GM18909 (cell line): ENCODE measurements around the gene FBRSL1.
"Not testable (repeated sequence)": the region's sequence is repeated elsewhere in the genome, so short reads cannot be mapped to it uniquely, and the experiment has no call there.

Experiments used
- ATAC-seq: cut with Tn5 transposase; IDR thresholded peaks from one replicate; pipeline ENCODE4 v1.9.1; 2021; ENCODE audit warnings: mild to moderate bottlenecking; ENCODE audit not compliant: unreplicated experiment, poor library complexity

FBRSL1 gene

DNA sequence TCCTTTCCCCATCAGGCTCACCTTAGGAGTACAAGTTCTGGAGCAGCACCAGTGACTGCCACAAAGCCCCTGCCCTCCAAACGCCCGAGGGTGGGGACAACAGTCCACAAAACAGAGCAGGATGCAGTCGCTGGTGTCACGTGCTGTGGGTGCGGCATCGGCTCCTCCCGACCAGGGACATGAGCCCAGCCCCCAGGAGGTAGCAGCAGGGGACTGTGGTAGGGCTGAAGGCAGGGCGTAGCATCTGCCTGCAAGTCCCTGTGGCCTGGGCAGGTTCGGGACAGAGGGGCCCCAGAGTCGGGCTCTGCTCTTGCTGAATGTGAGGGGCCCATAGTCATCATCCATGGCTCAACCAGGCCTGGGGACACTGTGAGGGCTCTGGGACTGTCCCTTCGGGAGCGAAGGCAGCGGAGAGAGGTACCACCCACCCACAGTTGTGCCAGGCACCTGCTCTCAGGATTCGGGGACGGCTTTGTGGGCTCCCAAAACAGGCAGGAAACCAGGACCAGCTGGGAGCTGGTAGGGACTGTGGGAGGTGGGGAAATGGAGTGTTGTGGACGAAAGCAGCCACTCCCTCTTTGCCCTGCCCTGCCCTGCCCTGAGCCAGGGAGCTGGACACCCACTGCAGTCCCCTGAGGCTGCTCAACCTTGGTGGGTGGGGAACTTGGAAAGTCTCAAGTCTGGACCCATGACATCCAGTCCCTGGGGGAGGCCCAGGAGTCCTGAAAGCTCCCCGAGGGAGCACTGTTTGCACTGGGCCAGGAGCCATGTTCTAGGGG lies 30.7 kb downstream of the FBRSL1 start:
- ATAC-seq, result no peak

DNA sequence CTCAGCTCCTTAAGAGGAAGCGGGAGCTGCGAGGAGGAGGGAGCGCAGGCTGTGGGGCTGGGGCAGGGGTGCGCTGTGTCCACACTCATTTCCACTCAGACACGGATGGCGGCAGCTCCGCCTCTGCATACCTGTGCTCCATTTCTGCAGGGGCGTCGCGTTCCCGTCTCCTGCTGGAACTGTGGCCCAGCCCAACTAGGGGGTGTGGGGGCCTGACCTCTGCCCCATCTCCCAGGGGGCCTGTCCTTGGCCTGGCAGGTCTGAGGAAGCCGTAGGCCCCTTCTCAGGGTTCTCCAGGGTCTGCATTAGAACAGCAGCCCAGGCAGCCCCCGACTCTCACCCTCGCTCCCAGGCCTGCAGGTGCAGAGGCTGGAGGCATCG lies 31.2 kb downstream of the FBRSL1 start:
- ATAC-seq, result no peak

DNA sequence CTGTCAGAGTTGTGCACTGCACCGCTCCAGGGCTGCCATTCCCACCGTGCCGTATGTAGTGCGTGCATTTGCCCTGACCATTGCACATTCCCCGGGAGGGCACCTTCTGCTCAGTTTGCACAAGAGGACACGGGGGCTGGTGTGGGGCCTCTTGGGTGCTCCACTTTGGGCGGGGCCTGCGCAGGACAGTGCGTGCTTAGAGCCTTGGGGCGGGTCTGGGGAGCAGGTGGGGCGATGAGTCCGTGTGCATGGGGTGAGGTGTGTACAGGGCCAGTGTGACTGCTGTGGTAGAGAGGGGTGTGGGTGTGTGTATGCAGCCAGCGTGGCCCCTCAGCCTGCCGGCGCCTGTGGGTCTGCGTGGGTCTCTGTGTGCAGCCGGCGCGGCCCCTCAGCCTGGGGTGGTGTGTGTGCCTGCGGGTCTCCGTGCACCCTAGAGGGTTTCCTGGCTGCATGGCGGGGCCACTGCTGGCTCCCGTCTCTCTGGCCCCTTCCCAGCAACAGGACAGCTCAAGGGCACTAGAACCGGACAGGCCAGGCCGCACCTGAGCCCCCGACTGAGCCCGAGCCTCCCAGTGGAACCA lies 31.9 kb downstream of the FBRSL1 start:
- no peak for ATAC-seq

DNA sequence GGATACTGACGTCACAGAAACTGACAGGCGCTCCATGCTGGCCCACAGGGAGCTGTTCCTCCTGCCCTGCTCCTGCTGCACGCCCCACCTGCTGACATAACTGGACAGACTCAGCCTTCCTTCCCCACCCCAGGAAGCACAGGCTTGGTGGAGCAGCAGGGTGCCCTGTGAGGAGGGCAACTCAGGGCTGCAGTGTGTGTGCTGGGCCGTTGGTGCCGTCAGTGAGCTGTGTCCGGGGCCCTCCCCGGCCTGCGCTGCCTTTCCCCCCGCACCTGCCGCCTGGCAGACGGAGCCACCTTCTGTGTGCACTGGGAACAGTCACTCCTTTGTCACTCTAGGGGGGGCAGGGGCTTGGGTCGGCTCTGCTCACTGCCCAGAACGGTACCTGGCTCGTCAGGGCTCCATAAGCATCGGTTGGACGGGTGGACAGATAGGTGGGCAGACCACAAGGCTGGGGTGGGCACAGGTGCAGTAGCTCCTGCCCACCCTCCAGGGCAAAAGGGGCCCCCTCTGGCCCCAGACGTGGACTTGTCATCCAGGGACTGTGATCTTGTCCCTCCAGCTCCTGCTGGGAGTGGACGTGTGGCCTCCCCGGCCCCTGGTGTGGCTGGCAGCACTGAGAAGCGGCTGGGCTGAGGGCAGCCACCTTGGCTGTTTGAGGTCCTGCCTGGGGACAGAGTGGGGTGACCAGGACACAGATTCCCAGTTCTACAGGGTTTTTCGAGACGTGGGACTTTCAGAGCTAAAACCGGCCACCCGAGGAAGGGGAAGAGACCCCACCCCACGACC lies 32.8 kb downstream of the FBRSL1 start:
- ATAC-seq, result no peak

DNA sequence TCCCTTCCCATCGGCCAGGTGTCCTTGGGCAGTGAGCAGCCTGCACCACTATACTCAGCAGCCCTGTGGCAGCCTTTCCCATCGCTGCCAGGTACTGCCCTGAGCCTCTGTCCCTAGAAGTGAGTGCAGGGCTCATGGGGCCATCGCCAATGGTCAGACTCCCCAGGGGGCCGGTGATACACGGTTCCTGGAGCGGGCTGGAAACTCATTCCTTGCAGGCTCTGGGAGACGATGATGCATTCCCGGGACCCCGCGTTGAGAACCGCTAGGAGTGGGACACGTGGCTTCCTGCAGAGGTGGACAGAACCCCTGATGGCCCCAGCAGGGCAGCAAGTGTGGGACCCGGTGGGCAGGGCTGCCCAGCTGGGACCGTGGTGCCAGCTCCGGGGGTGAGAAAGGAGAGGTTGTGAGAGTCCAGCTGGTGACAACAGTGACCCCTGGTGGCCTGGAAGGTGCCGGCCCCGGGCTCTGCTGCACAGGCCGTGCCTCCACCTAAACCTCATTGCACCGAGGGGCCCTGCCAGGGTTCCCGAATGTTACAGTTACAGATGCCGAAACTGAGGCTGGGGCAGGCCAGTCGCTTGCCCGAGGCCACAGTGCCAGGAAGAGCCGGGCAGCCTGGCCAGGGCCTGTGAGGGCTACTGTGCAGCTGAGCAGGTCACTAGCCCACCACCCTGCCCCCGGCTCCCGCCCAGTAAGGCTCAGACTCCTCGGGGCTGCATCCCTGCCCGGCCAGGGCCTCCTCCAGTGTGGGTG lies 33.8 kb downstream of the FBRSL1 start:
- peak; percentile 67 for ATAC-seq

DNA sequence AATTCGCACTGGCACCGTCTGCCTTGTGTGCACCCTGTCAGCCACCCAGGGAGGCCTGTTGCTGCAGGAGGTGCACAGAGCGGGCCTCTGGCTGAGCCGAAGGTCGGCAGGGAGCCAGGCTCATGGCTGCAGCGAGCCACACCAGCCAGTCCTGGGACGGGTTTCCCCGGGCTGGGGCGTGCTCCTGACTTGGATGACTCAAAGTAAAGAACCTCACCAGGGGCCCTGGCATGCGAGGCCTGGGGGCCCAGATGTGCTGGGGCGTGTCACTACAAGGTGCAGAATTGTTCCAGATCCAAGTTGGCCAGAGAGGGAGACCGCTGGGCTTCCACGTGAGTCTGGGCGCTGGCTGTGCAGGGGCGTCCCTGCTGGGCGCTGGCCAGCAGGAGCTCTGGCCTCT lies 34.5 kb downstream of the FBRSL1 start:
- ATAC-seq, result no peak

DNA sequence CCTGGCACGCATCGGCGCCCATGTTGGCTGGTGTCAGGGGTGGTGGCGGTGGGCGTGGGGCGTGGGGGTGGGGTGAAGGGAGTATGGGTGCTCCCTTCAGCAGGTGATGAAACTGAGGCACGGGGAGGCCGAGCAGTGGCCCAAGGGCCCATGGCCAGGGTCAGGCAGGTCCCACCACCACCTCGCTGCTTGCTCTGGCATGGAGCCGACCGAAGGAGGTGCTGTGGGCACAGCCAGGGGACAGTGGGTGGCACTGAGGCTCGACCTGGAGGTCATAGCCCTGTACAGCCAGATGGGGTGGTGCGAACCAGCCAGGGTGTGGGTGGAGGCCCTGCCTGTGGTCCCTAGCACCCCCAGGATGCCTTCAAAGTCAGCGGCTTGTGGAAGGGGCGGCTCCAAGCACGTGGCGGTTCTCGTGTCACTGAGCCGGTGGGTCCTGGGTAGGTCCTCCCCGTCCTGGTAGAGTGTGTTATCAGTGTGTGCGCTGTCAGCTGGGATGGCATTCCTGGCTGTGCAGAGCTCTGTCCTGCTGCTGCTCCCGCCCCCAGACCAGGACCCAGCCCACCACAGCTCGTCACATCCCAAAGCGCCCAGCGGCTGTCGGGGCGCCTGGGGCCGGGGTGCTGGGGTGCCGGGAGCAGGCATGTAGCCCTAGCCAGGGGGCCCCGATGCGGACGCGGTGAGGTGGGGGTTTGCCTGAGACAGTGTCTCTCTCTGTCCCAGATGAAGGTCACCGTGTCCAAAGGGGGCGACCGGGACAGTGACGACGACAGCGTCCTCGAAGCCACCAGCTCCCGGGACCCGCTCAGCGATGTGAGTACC lies 35.3 kb downstream of the FBRSL1 start:
- no peak for ATAC-seq

DNA sequence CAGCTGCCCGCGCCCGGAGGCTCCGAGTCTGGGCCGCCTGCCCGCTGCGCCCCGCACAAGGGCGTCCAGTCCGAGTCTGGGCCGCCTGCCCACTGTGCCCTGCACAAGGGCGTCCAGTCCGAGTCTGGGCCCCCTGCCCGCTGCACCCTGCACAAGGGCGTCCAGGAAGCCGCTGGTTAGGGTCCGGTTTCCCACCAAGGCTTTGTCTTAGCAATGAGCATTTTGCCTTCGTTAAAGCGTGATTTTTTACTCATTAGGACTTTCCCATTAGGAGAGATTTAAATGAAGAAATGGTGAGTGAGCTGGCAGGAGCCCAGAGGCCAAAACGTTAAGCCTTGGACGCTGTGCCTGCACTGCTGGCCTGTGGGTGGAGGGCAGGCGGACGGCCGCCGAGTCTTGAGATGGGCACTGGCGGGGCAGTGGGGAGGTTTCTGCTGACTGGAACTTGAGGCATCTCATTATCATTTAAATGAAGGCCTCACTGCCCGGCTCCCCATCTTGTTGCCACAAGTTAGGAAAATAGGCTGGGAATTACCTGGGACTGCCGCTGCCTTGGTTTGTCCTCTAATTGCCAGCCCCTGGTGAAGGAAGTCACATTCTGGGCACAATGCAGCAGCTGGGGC lies 36.0 kb downstream of the FBRSL1 start:
- ATAC-seq, result no peak

DNA sequence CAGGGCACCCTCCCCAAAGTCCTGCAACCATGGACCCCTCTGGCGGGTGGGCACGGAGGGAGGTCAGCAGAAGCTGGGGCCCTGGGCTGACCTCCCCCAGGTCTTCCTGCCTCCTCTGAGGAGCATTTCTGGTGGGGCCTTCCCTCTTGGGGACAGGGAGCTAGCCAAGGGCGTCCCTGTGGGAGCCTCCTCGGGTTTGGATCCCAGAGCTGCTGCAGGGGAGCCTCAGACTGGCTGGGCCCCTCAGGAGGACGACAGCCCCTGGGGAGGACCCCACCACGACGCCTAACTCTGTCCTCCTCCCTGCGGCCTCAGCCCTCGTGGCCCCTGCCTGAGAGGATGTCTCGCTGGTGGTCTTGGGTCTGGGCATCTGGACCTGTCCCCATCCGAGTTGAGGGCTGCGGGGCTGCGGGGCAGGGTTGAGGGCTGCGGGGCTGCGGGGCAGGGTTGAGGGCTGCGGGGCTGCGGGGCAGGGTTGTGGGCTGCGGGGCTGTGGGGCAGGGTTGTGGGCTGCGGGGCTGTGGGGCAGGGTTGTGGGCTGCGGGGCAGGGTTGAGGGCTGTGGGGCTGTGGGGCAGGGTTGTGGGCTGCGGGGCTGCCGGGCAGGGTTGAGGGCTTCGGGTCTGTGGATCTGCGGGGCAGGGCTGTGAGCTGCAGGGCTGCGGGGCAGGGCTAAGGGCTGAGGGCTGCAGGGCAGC lies 37.4 kb downstream of the FBRSL1 start:
- ATAC-seq, result no peak

DNA sequence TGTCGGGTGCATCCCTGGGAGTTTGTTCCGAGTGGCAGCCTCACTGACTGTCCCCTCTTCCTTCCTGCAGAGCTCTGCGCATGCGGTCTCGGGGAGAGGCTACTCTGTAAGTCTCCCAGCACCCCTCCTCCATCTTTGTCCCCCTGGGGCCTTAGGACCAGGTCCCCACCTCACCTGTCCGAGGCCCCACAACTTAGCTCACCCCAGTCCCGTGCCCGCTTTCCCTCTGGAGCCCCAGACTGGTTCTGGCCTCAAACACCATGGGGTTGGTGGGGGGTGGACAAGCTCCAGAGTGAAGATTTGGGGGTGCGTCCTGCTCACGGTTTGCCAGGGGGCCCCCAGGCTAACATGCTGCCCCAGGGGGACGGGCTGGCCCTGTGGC lies 37.9 kb downstream of the FBRSL1 start:
- ATAC-seq, result no peak

DNA sequence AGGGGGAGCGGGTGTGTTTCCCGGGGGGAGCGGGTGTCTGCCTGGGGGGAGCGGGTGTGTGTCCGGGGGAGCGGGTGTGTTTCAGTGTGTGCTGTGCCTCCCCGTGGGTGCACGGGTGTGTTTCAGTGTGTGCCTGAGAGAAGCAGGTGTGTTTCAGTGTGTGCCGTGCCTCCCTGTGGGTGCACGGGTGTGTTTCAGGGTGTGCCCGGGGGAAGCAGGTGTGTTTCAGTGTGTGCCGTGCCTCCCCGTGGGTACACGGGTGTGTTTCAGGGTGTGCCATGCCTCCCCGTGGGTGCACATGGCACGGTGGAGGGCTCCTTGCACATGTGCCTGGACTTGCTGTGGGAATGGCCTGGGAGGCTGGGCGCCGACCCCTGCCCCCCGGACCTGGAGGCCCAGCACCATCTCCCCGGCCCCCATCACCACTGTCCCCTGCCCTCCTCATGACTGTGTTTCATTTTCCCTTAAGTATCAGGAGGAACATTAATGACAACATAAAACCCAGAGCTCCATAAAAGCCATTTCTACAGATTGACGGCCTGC lies 38.7 kb downstream of the FBRSL1 start:
- ATAC-seq, result no peak

DNA sequence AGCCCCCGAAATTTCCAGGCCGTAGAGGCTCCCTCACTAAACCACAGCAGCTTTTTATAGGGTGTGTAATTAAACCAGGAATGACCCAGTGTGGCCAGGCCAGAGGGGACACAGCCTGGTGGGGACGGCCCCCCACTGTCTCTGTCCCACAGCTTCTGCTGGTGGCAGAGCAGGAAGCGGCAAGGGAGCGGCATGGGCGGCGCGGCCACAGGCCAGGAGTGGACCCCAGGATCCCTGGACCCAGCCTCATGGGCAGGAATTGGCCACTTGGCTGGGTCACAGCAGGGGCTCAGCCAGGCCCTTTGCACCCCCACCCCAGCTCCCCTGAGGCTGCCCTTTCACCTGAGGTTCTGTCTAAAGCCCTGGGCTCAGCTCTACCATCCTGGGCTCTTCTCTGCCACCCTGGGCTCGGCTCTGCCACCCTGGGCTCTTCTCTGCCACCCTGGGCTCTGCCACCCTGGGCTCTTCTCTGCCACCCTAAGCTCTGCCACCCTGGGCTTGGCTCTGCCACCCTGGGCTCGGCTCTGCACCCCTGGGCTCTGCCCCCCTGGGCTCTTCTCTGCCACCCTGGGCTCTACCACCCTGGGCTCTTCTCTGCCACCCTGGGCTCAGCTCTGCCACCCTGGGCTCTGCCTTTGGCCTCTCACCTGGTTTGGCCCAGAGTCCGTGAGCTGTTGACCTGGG lies 39.3 kb downstream of the FBRSL1 start:
- ATAC-seq, result no peak

DNA sequence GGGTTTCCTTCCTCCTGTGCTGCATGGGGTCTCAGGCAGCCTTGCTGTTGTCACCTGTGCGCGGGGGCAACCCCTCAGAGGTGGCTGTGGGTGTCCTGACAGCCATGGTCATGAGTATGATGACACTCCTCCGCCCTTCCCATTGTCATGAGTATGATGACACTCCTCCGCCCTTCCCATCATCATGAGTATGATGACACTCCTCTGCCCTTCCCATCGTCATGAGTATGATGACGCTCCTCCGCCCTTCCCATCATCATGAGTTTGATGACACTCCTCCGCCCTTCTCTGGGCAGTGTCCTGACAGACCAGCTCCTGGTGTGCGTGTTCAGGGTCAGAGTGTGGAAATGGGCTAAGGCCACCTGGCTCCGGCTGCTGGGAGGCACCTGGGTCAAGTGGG lies 40.0 kb downstream of the FBRSL1 start:
- ATAC-seq, result no peak

DNA sequence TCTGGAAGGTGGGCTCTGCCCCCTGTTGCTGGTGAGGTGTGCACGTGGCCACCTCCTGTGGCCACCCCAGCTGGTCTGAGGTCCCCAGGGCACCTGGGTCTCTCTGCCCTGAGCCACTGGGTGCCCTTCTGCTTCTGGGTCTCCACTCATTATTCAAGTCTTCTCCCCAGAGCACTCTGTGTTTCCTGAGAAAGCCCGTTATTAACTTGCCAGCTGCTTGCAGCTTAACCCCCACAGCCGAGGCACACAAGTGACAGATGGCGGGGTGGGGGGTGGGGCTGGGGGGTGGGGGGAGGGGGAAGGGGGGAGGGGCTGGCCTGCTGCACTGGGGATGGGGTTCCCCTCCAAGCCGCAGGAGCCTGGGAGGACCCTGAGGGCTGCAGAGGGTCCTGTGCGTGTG lies 40.5 kb downstream of the FBRSL1 start:
- ATAC-seq, result no peak

DNA sequence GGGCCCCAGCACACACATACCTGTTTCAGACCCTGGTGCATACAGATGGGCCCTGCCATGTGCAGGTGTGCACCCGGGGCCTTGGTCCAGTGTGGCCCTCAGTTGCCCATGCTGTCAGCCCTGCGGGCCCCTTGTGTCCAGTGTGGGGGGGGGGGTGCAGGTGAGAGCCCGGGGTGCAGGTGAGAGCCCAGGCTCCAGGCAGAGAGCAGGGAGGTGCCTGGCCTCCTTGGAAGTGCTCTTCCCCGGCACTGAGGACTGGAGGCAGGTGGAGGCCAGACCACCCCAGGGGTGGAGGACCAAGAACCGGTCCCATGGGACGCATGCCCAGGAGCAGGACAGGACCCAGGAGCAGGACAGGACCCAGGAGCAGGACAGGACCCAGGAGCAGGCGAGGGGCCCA lies 40.9 kb downstream of the FBRSL1 start:
- ATAC-seq, result no peak

DNA sequence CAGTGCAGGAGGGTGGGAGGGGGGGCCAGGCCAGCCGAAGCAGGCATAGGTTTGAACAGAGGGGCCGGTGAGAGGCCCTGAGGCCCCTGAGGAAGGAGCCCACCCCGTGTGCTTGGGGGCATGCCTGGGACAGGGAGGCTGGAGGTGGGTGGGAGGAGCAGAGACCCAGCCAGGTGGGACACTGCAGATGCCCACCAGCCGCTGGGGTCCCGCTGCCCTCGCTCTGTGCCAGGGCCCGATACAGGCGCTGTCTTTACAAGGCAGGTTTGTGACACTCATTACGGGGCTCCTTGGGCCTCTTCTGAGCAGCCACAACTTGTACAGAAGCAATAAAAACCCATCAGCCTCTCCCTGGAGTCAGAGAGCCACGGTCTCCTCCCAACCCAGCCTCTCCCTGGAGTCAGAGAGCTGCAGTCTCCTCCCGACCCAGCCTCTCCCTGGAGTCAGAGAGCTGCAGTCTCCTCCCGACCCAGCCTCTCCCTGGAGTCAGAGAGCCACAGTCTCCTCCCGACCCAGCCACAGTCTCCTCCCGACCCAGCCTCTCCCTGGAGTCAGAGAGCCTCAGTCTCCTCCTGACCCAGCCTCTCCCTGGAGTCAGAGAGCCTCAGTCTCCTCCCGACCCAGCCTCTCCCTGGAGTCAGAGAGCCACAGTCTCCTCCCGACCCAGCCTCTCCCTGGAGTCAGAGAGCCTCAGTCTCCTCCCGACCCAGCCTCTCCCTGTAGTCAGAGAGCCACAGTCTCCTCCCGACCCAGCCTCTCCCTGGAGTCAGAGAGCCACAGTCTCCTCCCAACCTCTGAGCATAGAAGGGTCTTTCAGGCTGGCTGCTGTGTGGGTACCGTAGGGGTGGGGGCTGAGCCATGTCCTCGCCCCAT lies 43.0 kb downstream of the FBRSL1 start:
- ATAC-seq, result not testable (repeated sequence)

DNA sequence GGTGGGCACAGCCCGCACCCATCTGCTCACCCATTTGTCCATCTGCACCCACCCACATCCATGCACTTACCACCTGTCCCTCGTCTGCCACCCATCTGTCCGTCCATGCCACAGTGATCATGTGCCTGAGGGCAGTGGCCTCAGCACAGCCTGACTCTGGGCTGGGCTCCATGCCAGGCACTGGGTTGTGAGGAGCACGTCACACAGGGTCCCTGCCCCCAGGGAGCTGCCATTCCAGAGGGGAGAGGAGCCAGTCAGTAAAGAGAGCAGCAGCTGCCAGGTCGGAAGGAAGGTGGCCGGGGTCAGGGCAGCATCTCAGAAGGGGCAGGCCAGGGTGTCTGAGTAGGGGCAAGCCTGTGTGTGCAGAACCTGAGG lies 43.6 kb downstream of the FBRSL1 start:
- ATAC-seq, result no peak
